NCI-H187 (cell line): Measurements from ENCODE around the gene NAB2.
"Not testable (repeated sequence)": the region's sequence is repeated elsewhere in the genome, so short reads cannot be mapped to it uniquely, and the experiment has no call there.

ENCODE experiments used
- DNase-seq, 2 experiments: peaks; one replicate each; lab custom pipeline; 2025; lab: John Stamatoyannopoulos, UW

The NAB2 gene

GRCh38 chr12:57069523-57069922 is 19.4 kb upstream of the NAB2 start:
- peak in 1 of 2 experiments; percentile 31 for DNase-seq

- DNase-seq, result no peak
Observed at GRCh38 chr12:57072661-57073060, 16.3 kb upstream of the NAB2 start.

GRCh38 chr12:57073566-57074450 is 15.1 kb upstream of the NAB2 start:
- not testable (repeated sequence) for DNase-seq

GRCh38 chr12:57078519-57079404 is 10.2 kb upstream of the NAB2 start, which contains the start of gene NEMP1:
Gene NEMP1, minus strand, starts transcription at chr12:57078791. Its CDS starts 46 bp downstream, at chr12:57078745.
- peak; percentile 99 for DNase-seq

GRCh38 chr12:57079821-57080220 is 9.1 kb upstream of the NAB2 start:
- DNase-seq, result no peak

- no peak for DNase-seq
Observed at GRCh38 chr12:57080855-57081254, 8.1 kb upstream of the NAB2 start.

- no peak for DNase-seq
Observed at GRCh38 chr12:57085999-57086492, 2.9 kb upstream of the NAB2 start.

GRCh38 chr12:57086493-57087009 is 2.4 kb upstream of the NAB2 start:
- no peak for DNase-seq

GRCh38 chr12:57087010-57087690 is 1.8 kb upstream of the NAB2 start:
- no peak for DNase-seq

- no peak for DNase-seq
Observed at GRCh38 chr12:57087691-57088353, 1.1 kb upstream of the NAB2 start.

- DNase-seq, result no peak
Observed at GRCh38 chr12:57089271-57090245, 644 bp downstream of the NAB2 start.

- no peak for DNase-seq
Observed at GRCh38 chr12:57090490-57090889, 1.6 kb downstream of the NAB2 start.

GRCh38 chr12:57090924-57091637 is 2.2 kb downstream of the NAB2 start:
- DNase-seq, result no peak

GRCh38 chr12:57091638-57092528 is 3.0 kb downstream of the NAB2 start:
- DNase-seq, result no peak

- DNase-seq, result no peak
Observed at GRCh38 chr12:57092529-57092862, 3.6 kb downstream of the NAB2 start.

GRCh38 chr12:57092876-57093414 is 4.0 kb downstream of the NAB2 start:
- no peak for DNase-seq

GRCh38 chr12:57093415-57094207 is 4.7 kb downstream of the NAB2 start:
- no peak for DNase-seq
